Stimulated activated CD4-positive, alpha-beta T cell treated with anti-CD3 and anti-CD28 coated beads, TNF-alpha, amount 100 ng/mL, for 4 hours (primary cell): Measurements from ENCODE around the gene NTM.

Experiments
- DNase-seq, 3 experiments: peaks; one replicate each; pipeline ENCODE4 v3.0.0-alpha.2; 2020; ENCODE audit warnings: low read depth in 3 of 3

NTM gene

GRCh38 chr11:131687291-131688047 is 317.1 kb downstream of the NTM start:
- no peak for DNase-seq

- no peak for DNase-seq
These were observed 317.8 kb downstream of the NTM start for GRCh38 chr11:131688048-131688693.

- no peak for DNase-seq
These were observed 318.9 kb downstream of the NTM start for GRCh38 chr11:131689049-131689925.

- DNase-seq = no peak
These were observed 319.9 kb downstream of the NTM start for GRCh38 chr11:131690362-131690761.

- DNase-seq = no peak
These were observed 320.4 kb downstream of the NTM start for GRCh38 chr11:131690776-131691175.

- no peak for DNase-seq
These were observed 321.0 kb downstream of the NTM start for GRCh38 chr11:131691181-131692041.

- no peak for DNase-seq
These were observed 321.7 kb downstream of the NTM start for GRCh38 chr11:131692151-131692550.

GRCh38 chr11:131692961-131693360 is 322.5 kb downstream of the NTM start:
- no peak for DNase-seq

- no peak for DNase-seq
These were observed 323.3 kb downstream of the NTM start for GRCh38 chr11:131693756-131694155.

GRCh38 chr11:131694526-131695424 is 324.4 kb downstream of the NTM start:
- peak in 1 of 3 experiments; percentile 23 for DNase-seq

GRCh38 chr11:131695889-131696429 is 325.5 kb downstream of the NTM start:
- DNase-seq = no peak

- DNase-seq = no peak
These were observed 326.3 kb downstream of the NTM start for GRCh38 chr11:131696690-131697089.

- no peak for DNase-seq
These were observed 332.9 kb downstream of the NTM start for GRCh38 chr11:131703311-131703710.

- DNase-seq = no peak
These were observed 334.3 kb downstream of the NTM start for GRCh38 chr11:131704682-131705081.

GRCh38 chr11:131710511-131710910 is 340.1 kb downstream of the NTM start:
- DNase-seq = no peak

GRCh38 chr11:131712897-131713296 is 342.5 kb downstream of the NTM start:
- DNase-seq = no peak

GRCh38 chr11:131713529-131714134 is 343.2 kb downstream of the NTM start:
- no peak for DNase-seq

GRCh38 chr11:131717616-131718015 is 347.2 kb downstream of the NTM start:
- DNase-seq = no peak

- DNase-seq = no peak
These were observed 352.7 kb downstream of the NTM start for GRCh38 chr11:131723088-131723487.
